ENCODE measurements around the gene SPIN2B. TPM values are rescaled to one million over a fixed set of nuclear protein-coding genes. Genes with fewer than 3 reads are reported as not detected.
"Not testable (repeated sequence)": the region's sequence is repeated elsewhere in the genome, so short reads cannot be mapped to it uniquely, and the experiment has no call there.

Gene SPIN2B
- 9.0 TPM for polyA plus RNA-seq (2013, experiment 1 of 2; ENCODE audit: insufficient read length)
- polyA plus RNA-seq (2013, experiment 2 of 2; ENCODE audit: insufficient read length) = 8.3 TPM

DNA sequence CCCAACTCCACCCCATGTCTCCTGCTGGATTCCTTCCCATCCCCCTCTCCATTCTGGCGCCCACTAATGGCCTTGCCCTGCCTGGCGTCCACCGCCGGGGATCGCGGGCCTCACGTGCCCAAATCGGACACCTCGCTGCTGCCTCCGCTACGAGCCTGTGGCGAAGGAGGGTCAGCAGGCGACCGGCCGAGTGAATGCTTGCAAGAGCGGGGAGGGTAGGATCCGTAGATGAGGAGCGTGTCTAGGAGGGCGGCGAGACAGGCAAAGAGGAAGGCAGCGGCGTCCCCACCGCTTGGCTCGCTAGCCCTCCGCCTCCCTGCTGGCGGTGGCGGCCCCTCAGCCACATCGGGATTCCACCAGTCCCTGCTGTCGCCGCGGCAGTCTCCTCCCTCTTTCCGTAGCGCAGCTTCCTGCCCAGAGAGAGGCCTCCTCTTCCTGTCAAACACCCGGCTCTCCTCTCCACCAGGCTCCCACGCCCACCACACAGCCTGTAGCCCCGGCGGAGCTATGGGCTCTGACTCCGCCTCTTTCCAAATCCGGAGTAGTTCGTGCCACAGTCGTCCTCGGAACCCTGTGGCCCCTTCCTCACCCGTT is at the start of gene SPIN2B:
Gene SPIN2B (minus strand): TSS at position 387 of the 594 bp plus-strand sequence.
- DNase-seq = peak; percentile 80

GRCh38 chrX:57156397-57157049 is 35.2 kb upstream of the SPIN2B start:
- no peak for DNase-seq

GRCh38 chrX:57155171-57155570 is 33.8 kb upstream of the SPIN2B start:
- no peak for DNase-seq

DNA sequence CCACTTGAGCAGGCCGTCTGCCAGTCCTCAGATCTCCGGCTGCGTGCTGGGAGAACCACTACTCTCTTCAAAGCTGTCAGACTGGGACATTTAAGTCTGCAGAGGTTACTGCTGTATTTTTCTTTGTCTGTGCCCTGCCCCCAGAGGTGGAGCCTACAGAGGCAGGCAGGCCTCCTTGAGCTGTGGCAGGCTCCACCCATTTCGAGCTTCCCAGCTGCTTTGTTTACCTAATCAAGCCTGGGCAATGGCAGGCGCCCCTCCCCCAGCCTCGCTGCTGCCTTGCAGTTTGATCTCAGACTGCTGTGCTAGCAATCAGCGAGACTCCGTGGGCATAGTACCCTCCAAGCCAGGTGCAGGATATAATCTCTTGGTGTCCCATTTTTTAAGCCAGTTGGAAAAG is 30.9 kb upstream of the SPIN2B start:
- not testable (repeated sequence) for DNase-seq

DNA sequence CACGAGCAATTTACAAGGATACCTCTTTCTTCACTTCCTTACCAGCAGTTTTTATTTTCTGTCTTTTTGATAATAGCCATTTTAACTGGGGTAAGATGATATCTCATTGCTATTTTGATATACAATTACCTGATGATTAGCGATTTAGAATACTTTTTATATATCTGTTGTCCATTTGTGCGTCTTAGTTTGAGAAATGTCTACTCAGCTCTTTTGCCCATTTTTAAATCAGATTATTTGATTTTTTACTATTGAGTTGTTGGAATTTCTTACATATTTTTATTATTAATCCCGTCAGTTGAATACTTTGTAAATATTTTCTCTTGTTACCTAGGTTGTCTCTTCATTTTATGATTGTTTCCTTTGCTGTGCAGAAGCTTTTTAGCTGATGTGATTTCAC is 17.3 kb upstream of the SPIN2B start:
- no peak for DNase-seq

DNA sequence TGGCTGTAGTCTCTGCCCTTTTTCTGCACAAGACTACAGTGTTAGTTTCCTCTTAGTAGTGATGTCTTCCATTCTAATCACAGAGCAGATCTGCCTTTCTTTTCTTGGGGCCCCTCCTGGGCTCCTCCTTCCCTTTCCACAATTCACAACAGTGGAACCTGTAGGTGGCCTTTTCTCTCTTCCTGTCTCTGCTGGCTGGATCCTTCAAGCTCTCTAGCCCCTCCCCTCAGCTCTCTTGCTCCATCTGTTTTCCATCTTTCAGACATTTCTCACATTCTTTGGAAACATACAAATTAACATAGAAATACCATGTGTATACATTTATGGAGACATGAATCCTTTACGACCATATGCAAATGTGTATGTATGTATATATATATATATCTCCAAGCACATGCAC is 16.2 kb upstream of the SPIN2B start:
- peak; percentile 58 for DNase-seq

- peak; percentile 6 for DNase-seq
These were observed 15.7 kb upstream of the SPIN2B start, which contains the start of gene SPIN2A for GRCh38 chrX:57137073-57137472. TSS of gene SPIN2A (minus strand) at chrX:57137397. CDS start at chrX:57136597, 800 bp downstream.

DNA sequence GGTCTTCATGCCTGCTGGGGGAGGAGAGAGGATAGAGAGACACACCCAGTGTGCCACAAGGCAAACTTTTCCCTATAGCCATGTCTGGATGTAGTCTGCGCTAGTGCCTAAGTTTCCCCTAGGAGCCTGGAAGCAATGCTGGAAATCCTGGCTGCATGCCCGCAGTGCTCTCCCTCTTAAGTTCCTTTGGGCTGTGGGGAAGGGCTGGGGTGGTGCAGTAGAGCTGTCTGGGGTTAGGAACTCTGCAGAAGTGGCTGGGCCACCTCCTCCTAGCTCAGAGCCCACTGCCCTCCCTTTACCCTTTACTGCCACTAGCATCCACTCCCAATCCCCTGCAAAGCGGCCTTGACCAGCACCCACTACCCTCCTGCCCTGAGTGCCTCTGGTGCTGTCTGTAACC is 15.2 kb upstream of the SPIN2B start:
- not testable (repeated sequence) for DNase-seq

DNA sequence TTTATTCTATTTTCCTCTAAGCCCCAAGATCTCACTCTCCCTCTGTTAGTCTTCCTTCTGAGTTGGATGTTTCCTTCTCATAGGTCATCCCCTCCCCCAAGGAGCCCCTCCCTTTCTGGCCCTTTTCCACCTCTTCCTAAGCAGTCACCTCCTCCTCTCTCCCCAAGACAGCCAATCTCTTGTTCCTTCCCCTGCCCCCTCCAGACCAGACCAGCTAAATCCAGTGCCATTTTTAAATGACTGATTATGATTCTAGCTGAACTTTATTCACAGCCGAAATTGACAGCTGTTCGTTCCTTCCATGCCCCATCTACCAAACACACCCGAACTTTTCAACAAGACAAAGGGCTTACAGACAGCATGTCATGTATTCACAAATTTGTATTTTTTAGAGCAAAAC is 13.9 kb upstream of the SPIN2B start:
- DNase-seq = no peak

- no peak for DNase-seq
These were observed 13.4 kb upstream of the SPIN2B start for GRCh38 chrX:57134702-57135101.

DNA sequence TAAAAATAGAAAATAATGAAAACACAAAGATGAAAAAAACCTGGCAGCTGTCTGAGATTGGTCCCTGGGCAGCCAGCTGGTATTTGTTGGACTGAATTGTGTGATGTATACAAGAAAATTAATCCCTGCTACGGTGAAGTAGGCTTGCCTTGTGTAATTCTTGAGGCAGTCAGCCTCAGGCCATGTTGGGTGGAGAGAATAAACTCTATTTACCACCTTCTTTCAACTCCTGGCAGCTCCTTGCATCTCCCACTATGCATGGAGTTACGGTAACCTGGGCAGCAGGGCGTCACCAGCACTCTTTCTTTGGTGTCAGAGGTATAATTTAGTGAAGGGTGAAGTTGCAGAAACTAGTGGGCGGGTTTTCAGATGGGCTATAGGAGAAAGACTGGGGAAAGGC is 12.4 kb upstream of the SPIN2B start:
- no peak for DNase-seq

- not testable (repeated sequence) for DNase-seq
These were observed 11.9 kb upstream of the SPIN2B start for GRCh38 chrX:57133284-57133683.

- no peak for DNase-seq
These were observed 10.7 kb upstream of the SPIN2B start for GRCh38 chrX:57132046-57132445.

DNA sequence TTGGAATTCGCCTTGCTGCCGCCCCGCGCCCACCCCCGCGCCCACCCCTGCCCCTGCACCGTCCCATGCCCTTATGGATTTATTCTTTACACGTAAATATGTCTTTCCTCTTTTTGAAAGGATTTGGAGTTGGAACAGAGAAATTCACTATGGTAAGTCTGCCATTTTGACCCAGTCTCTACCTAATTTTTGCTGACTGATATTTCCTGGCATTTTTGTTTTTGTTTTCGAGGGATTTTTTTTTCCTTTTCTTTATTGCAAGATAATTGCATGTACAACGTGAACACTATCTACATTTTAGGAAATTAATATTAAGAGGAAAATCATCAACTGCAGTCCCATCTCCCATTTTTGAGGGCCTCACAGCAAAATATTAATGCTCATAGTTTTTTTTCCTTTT is 468 bp upstream of the SPIN2B start:
- DNase-seq = no peak

DNA sequence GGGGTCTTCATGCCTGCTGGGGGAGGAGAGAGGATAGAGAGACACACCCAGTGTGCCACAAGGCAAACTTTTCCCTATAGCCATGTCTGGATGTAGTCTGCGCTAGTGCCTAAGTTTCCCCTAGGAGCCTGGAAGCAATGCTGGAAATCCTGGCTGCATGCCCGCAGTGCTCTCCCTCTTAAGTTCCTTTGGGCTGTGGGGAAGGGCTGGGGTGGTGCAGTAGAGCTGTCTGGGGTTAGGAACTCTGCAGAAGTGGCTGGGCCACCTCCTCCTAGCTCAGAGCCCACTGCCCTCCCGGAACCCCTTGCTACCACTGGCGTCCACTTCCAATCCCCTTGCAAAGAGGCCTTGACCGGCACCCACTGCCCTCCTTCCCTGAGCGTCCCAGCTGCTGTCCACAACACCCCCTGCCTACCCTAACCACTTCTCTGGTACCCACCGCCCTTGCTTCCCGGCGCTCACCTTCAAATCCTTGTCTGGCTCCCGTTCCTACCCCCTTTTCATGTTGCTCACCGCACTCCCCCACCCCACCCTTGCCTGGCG is 658 bp downstream of the SPIN2B start:
- not testable (repeated sequence) for DNase-seq

DNA sequence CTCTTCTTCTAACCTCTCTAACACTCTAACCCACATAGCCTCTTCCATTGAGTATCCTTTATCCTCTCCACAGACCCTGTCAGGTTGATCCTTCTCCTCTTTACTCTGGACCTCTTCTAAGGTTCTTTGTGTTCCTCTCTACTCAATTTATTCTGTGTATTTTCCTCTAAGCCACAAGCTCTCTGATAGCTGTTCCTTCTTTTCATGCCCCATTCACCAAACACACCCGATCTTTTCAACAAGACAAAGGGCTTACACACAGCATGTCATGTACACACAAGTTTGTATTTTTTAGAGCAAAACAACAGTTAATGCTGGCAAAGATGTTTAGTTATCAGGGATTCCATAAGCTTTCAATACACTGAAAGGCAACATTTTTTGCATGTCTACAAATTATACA is 1.9 kb downstream of the SPIN2B start:
- no peak for DNase-seq

DNA sequence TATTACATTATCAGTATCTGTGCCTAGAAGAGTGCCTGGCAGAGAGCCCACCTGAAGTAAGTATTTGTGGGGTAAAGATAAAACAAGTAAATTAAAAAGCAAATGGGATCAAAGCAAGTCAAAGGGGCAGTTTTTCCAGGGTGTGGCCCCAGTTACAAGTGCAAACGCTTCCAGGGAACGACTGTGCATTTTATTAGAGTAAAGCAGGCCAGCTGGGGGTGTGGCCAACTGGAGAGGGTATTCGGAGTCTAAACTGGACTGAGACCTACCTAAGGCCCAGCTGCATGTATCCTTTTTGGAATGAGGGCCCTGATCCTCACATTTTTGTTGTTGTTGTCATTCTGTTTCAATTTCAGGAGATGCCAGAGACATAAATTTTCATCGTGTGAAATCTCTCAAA is 3.8 kb downstream of the SPIN2B start:
- not testable (repeated sequence) for DNase-seq

DNA sequence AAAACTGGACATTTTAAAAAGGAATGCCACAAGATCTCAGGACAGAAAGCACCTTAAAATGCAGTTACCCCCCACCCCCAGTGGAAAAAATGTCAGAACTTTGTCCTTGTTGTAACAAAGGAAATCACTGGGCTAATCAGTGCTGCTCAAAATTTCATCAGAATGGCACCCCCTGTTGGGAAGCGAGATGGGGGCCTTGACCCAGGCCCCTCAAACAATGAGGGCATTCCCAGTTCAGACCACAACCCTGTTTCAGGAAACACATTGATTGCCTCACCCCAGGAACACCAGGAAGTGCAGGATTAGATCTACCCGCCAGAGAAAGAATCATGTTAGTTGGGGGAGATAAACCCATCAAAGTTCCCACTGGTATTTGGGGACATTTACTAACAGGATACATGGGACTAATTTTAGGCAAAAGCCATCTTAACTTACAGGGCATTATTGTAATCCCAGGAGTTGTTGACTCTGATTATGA is 16.4 kb downstream of the SPIN2B start:
- DNase-seq = no peak

DNA sequence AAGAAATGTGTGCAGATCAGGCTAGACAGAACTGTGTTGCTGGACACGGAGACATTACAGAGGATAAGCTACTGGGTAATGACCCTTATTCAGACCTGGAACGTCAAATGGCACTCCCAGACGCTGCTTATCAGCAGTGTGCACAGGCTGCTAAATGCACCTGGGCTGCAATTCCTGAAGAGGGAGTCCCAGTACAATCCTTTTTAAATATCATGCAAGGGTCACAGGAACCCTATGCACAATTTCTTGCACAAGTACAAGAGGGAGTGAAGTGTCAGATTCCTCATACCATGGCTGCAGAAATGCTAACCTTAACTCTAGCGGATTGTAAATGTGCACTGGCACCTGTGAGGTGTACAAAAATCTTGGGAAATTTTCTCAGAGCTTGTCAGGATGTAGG is 16.9 kb downstream of the SPIN2B start:
- no peak for DNase-seq

- no peak for DNase-seq
These were observed 17.9 kb downstream of the SPIN2B start for GRCh38 chrX:57103489-57103888.

- not testable (repeated sequence) for DNase-seq
These were observed 18.4 kb downstream of the SPIN2B start for GRCh38 chrX:57102918-57103317.

DNA sequence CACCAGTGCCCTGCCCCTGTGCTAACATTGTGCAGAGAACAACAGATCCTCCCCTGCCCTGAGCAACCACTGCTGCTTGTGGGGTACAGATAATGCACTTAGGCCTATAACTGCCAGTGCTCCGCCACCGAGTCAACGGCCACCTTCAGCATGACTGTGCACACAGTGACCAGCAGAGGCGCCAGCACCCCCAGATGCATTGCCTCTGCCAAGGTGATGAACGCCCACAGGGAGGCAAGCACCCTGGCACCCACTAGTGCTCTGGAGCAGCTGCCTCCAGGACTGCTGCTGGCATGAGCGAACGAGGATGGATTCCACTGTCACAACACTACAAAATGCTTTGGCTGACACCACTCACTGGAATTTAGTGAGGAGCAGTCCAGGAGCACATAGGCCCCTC is 38.2 kb downstream of the SPIN2B start:
- no peak for DNase-seq

- no peak for DNase-seq
These were observed 46.9 kb downstream of the SPIN2B start for GRCh38 chrX:57074458-57074857.

Measured in fibroblast of skin of abdomen (primary cell).